ENCODE results near the gene BIVM.

Gene BIVM

GRCh38 chr13:102845630-102846260 is 46.8 kb downstream of the BIVM start, which contains the start of gene ERCC5:
TSS of gene ERCC5 (plus strand) at chr13:102846032. CDS start at chr13:102846267, 235 bp downstream.
- peak; percentile 93 for DNase-seq (ENCODE audit: low read depth)

- DNase-seq (ENCODE audit: low read depth) = peak; percentile 21
These were observed 47.5 kb downstream of the BIVM start for GRCh38 chr13:102846261-102847015.

- no peak for DNase-seq (ENCODE audit: low read depth)
These were observed 48.6 kb downstream of the BIVM start for GRCh38 chr13:102847272-102848234.

GRCh38 chr13:102848956-102849355 is 50.0 kb downstream of the BIVM start:
- no peak for DNase-seq (ENCODE audit: low read depth)

GRCh38 chr13:102852556-102852955 is 53.6 kb downstream of the BIVM start:
- DNase-seq (ENCODE audit: low read depth) = no peak

GRCh38 chr13:102854675-102855074 is 55.8 kb downstream of the BIVM start:
- DNase-seq (ENCODE audit: low read depth) = no peak

GRCh38 chr13:102856557-102856956 is 57.6 kb downstream of the BIVM start:
- DNase-seq (ENCODE audit: low read depth) = no peak

GRCh38 chr13:102862624-102863210 is 63.8 kb downstream of the BIVM start:
- no peak for DNase-seq (ENCODE audit: low read depth)

GRCh38 chr13:102863590-102863989 is 64.7 kb downstream of the BIVM start:
- DNase-seq (ENCODE audit: low read depth) = no peak

GRCh38 chr13:102868366-102868936 is 69.5 kb downstream of the BIVM start:
- DNase-seq (ENCODE audit: low read depth) = no peak

- DNase-seq (ENCODE audit: low read depth) = no peak
These were observed 71.2 kb downstream of the BIVM start for GRCh38 chr13:102869948-102870676.

- DNase-seq (ENCODE audit: low read depth) = no peak
These were observed 71.9 kb downstream of the BIVM start for GRCh38 chr13:102870677-102871415.

- no peak for DNase-seq (ENCODE audit: low read depth)
These were observed 73.2 kb downstream of the BIVM start for GRCh38 chr13:102872131-102872530.

GRCh38 chr13:102872531-102872930 is 73.6 kb downstream of the BIVM start:
- DNase-seq (ENCODE audit: low read depth) = no peak

- DNase-seq (ENCODE audit: low read depth) = no peak
These were observed 74.7 kb downstream of the BIVM start for GRCh38 chr13:102873653-102874052.

- no peak for DNase-seq (ENCODE audit: low read depth)
These were observed 76.3 kb downstream of the BIVM start for GRCh38 chr13:102875256-102875655.

GRCh38 chr13:102877303-102877702 is 78.4 kb downstream of the BIVM start:
- DNase-seq (ENCODE audit: low read depth) = no peak

GRCh38 chr13:102878481-102878880 is 79.6 kb downstream of the BIVM start:
- DNase-seq (ENCODE audit: low read depth) = no peak

- DNase-seq (ENCODE audit: low read depth) = no peak
These were observed 81.0 kb downstream of the BIVM start for GRCh38 chr13:102879793-102880499.

All from stimulated activated CD8-positive, alpha-beta memory T cell treated with anti-CD3 and anti-CD28 coated beads, Interleukin-15, amount 100 ng/mL, for 24 hours (primary cell).